ENCODE results near the gene POLDIP2. TPM values are rescaled to one million over a fixed set of nuclear protein-coding genes. Genes with fewer than 3 reads are reported as not detected.

The POLDIP2 gene
- total and polyA plus RNA-seq, 2 donors from 2014 or later, result 84.9 to 174 TPM

DNA sequence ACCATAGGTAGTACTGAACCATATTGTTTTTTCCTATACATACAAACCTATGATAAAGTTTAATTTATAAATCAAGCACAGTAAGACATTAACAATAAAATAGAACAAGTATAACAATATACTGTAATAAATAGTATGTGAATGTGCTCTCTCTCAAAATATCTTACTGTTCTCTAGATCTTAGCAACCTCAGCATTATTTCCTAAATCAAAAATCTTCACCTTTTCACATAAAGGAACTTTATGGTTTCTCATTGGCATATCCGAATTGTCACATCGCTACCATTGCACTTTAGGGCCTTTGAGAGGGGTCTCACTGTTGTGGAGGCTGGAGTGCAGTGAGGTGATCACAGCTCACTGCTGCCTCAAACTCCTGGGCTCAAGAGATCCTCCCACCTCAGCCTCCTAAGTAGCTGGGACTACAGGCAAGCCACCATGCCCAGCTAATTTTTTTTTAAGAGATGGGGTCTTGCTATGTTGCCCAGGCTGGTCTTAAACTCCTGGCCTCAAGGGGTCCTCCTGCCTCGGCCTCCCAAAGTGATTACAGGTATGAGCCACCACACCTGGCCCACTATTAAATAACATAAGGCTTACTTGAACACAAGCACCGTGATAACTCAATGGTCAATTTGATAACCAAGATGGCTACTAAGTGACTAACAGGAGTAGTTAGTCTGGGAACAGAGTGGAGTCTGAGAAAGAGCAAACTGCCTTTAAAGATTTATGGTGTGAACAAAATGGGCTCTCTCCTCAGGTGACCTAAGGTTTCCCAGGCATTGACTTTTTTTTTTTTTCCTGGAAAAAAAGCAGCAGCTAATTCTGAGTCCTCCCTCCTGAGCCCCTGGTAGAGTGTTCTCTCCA is 41.3 kb downstream of the POLDIP2 start:
- H3K4me1 ChIP-seq (ENCODE audit: control insufficient read depth in 2 of 3, insufficient read depth in 2 of 3, low read depth in 1 of 3, low read length in 3 of 3), result peaks cover 0 to 12% (median 3%) of the 10 kb centered on the region in 3 donors
- TF ChIP-seq, protein P1, sequence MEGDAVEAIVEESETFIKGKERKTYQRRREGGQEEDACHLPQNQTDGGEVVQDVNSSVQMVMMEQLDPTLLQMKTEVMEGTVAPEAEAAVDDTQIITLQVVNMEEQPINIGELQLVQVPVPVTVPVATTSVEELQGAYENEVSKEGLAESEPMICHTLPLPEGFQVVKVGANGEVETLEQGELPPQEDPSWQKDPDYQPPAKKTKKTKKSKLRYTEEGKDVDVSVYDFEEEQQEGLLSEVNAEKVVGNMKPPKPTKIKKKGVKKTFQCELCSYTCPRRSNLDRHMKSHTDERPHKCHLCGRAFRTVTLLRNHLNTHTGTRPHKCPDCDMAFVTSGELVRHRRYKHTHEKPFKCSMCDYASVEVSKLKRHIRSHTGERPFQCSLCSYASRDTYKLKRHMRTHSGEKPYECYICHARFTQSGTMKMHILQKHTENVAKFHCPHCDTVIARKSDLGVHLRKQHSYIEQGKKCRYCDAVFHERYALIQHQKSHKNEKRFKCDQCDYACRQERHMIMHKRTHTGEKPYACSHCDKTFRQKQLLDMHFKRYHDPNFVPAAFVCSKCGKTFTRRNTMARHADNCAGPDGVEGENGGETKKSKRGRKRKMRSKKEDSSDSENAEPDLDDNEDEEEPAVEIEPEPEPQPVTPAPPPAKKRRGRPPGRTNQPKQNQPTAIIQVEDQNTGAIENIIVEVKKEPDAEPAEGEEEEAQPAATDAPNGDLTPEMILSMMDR (IDR thresholded peaks at IDR 0.05; ENCODE audit: borderline replicate concordance, extremely low read depth, insufficient read depth), result no peak
- no peaks in the 10 kb centered on the region for H3K27me3 ChIP-seq (ENCODE audit: control insufficient read depth, insufficient read depth, low read length)
- no peaks in the 10 kb centered on the region for H3K9me3 ChIP-seq (ENCODE audit: control insufficient read depth in 2 of 3, insufficient read depth in 1 of 3, low read length in 3 of 3)
- no peaks in the 10 kb centered on the region for H3K36me3 ChIP-seq (ENCODE audit: control insufficient read depth in 2 of 3, insufficient read depth in 3 of 3, low read length in 3 of 3)
- no peak overlapping the region for H3K27ac ChIP-seq (ENCODE audit: low read depth in 2 of 2, low read length in 2 of 2)
- H3K9ac ChIP-seq (ENCODE audit: low read length in 3 of 3), result no peak overlapping the region
- H3K4me3 ChIP-seq (ENCODE audit: low read length in 3 of 3), result no peak overlapping the region
- intact Hi-C loops (cut with DNase I), result no loop called here
- FAIRE-seq (no peak), DNase-seq (peak in 1 of 5 donors; percentile 22)

DNA sequence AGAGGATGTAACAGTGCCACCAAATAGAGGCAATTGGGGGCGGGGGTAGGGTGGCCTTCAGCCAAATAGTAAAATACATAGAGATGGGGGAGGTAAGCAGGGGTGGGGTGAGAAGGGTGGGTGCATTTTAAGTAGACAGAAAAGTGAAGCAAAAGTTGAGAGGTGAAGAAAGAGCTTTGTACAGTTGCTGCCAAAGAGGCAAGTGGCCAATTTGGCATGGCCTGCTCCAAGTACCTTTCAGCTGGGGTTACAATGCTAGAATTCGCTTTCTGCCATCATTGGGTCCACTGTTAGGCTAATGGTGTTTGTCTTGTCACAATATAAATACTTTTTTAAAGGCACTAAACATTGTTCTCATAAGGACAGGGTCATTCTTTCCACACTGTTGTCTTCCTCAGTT is 43.5 kb downstream of the POLDIP2 start:
- no peaks in the 10 kb centered on the region for H3K27me3 ChIP-seq (ENCODE audit: control insufficient read depth, insufficient read depth, low read length)
- DNase-seq (no peak), FAIRE-seq (no peak)
- TF ChIP-seq, protein P1 (IDR thresholded peaks at IDR 0.05; ENCODE audit: borderline replicate concordance, extremely low read depth, insufficient read depth), result no peak
- H3K4me1 ChIP-seq (ENCODE audit: control insufficient read depth in 2 of 3, insufficient read depth in 2 of 3, low read depth in 1 of 3, low read length in 3 of 3), result peaks cover 0 to 7% (median 0%) of the 10 kb centered on the region in 3 donors
- H3K9me3 ChIP-seq (ENCODE audit: control insufficient read depth in 2 of 3, insufficient read depth in 1 of 3, low read length in 3 of 3), result no peaks in the 10 kb centered on the region
- H3K36me3 ChIP-seq (ENCODE audit: control insufficient read depth in 2 of 3, insufficient read depth in 3 of 3, low read length in 3 of 3), result no peaks in the 10 kb centered on the region
- no peak overlapping the region for H3K4me3 ChIP-seq (ENCODE audit: low read length in 3 of 3)
- H3K27ac ChIP-seq (ENCODE audit: low read depth in 2 of 2, low read length in 2 of 2), result no peak overlapping the region
- no peak overlapping the region for H3K9ac ChIP-seq (ENCODE audit: low read length in 3 of 3)
- intact Hi-C loops (cut with DNase I), result no loop called here

DNA sequence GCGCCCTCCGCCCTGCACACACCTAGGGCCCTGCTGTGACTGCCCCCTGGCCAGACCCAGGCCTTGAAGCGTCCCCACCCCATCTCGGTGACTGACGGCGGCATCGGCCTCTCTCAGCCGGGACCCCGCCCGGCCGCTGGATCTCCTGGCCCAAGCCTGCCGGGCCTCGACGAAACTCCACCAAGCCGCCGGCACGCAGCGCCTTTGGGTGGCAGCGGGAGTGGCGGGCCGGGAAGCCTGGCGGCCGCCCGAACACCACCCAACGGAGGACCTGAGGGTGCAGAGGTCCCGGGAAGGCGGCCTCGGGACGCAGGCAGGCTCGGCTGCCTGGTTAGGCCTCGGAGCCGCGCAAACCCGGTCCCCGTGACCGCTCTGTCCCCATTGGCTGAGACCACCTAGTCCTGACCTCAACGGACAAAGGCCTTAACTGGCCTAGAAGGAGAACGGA is 50.3 kb downstream of the POLDIP2 start:
- intact Hi-C loops (cut with DNase I), result no loop called here
- no peak overlapping the region for H3K27ac ChIP-seq (ENCODE audit: low read depth in 2 of 2, low read length in 2 of 2)

More for the DNA sequence above, 50.3 kb downstream of the POLDIP2 start:
- Histone ChIP-seq H3K36me3 (ENCODE audit: control insufficient read depth in 2 of 3, insufficient read depth in 3 of 3, low read length in 3 of 3) (no peaks in the 10 kb centered on the region), H3K9me3 (ENCODE audit: control insufficient read depth in 2 of 3, insufficient read depth in 1 of 3, low read length in 3 of 3) (no peaks in the 10 kb centered on the region), H3K4me1 (ENCODE audit: control insufficient read depth in 2 of 3, insufficient read depth in 2 of 3, low read depth in 1 of 3, low read length in 3 of 3) (no peaks in the 10 kb centered on the region), H3K4me3 (ENCODE audit: low read length in 3 of 3) (no peak overlapping the region), H3K27me3 (ENCODE audit: control insufficient read depth, insufficient read depth, low read length) (peaks cover 9% of the 10 kb centered on the region), H3K9ac (ENCODE audit: low read length in 3 of 3) (no peak overlapping the region)
- TF ChIP-seq, protein P1 (IDR thresholded peaks at IDR 0.05; ENCODE audit: borderline replicate concordance, extremely low read depth, insufficient read depth), result no peak
- no peak for FAIRE-seq
- DNase-seq, result peak in 2 of 5 donors; percentile 14 to 19

Measured in kidney (tissue), 14 donors.